ENCODE data around the gene SMOC2. TPM values are rescaled to one million over a fixed set of nuclear protein-coding genes. Genes with fewer than 3 reads are reported as not detected.

Gene SMOC2
- total RNA-seq, 6 experiments from 2014 or later: 0.42 to 3.5 (median 1.2) TPM

GRCh38 chr6:168612586-168612985 lies 171.6 kb downstream of the SMOC2 start:
- H3K27me3 ChIP-seq: no peaks in the 10 kb centered on the region
- H3K36me3 ChIP-seq: no peaks in the 10 kb centered on the region
- WGBS (ENCODE audit: insufficient coverage, low coverage, low lambda C conversion rate, missing lambda C conversion rate): 79% methylated on average over 7 of the region's 13 CpGs
- no peak for DNase-seq
- H3K9me3 ChIP-seq: no peaks in the 10 kb centered on the region
- H3K27ac ChIP-seq: no peak overlapping the region
- intact Hi-C loops (cut with DNase I): no loop called here
- H3K4me3 ChIP-seq: no peak overlapping the region
- no peak for ATAC-seq
- no peaks in the 10 kb centered on the region for H3K4me1 ChIP-seq
- TF ChIP-seq POLR2A (IDR thresholded peaks at IDR 0.05) (no peak), CTCF (IDR thresholded peaks at IDR 0.05) (no peak)

GRCh38 chr6:168615837-168616236 lies 174.9 kb downstream of the SMOC2 start:
- H3K27ac ChIP-seq: no peak overlapping the region
- no peaks in the 10 kb centered on the region for H3K9me3 ChIP-seq
- no peaks in the 10 kb centered on the region for H3K27me3 ChIP-seq
- no peak for DNase-seq
- intact Hi-C loops (cut with DNase I): no loop called here
- 55% methylated on average over 6 of the region's 6 CpGs for WGBS (ENCODE audit: insufficient coverage, low coverage, low lambda C conversion rate, missing lambda C conversion rate)
- H3K36me3 ChIP-seq: no peaks in the 10 kb centered on the region
- no peak overlapping the region for H3K4me3 ChIP-seq
- H3K4me1 ChIP-seq: no peaks in the 10 kb centered on the region
- TF ChIP-seq CTCF (IDR thresholded peaks at IDR 0.05) (no peak), POLR2A (IDR thresholded peaks at IDR 0.05) (no peak)
- no peak for ATAC-seq

GRCh38 chr6:168616816-168617765 lies 176.1 kb downstream of the SMOC2 start:
- no peak overlapping the region for H3K27ac ChIP-seq
- intact Hi-C loops (cut with DNase I): no loop called here
- no peaks in the 10 kb centered on the region for H3K36me3 ChIP-seq
- H3K9me3 ChIP-seq: no peaks in the 10 kb centered on the region
- WGBS (ENCODE audit: insufficient coverage, low coverage, low lambda C conversion rate, missing lambda C conversion rate): 63% methylated on average over 9 of the region's 21 CpGs
- H3K27me3 ChIP-seq: no peaks in the 10 kb centered on the region
- no peak for ATAC-seq
- no peak overlapping the region for H3K4me3 ChIP-seq
- H3K4me1 ChIP-seq: no peaks in the 10 kb centered on the region
- no peak for DNase-seq
- no peak for TF ChIP-seq POLR2A (IDR thresholded peaks at IDR 0.05)
- no peak for TF ChIP-seq CTCF (IDR thresholded peaks at IDR 0.05)

GRCh38 chr6:168618546-168619315 lies 177.7 kb downstream of the SMOC2 start:
- no peak for DNase-seq
- Histone ChIP-seq H3K9me3 (no peaks in the 10 kb centered on the region), H3K27me3 (no peaks in the 10 kb centered on the region), H3K36me3 (no peaks in the 10 kb centered on the region), H3K4me3 (no peak overlapping the region), H3K4me1 (no peaks in the 10 kb centered on the region), H3K27ac (no peak overlapping the region)
- ATAC-seq: no peak
- WGBS (ENCODE audit: insufficient coverage, low coverage, low lambda C conversion rate, missing lambda C conversion rate): 60% methylated on average over 18 of the region's 21 CpGs
- intact Hi-C loops (cut with DNase I): no loop called here
- TF ChIP-seq CTCF (IDR thresholded peaks at IDR 0.05): no peak
- TF ChIP-seq POLR2A (IDR thresholded peaks at IDR 0.05): no peak
